HEK293 (cell line): Measurements from ENCODE around the gene TTLL3.

Source experiments
- CTCF ChIA-PET: fragments of 350-600 bp; formaldehyde crosslinking; extraction: SDS; loops from one replicate; lab custom pipeline; 2021; ENCODE audit warnings: antibody characterized with exemption; lab: Yijun Ruan, JAX
- POLR2A ChIA-PET: fragments of 300-600 bp; formaldehyde crosslinking; extraction: SDS; loops from one replicate; lab custom pipeline; 2020; ENCODE audit warnings: antibody characterized with exemption, inconsistent platforms; lab: Yijun Ruan, JAX
- H3K27ac ChIP-seq: fragments of 200-500 bp; sonication (Bioruptor generic); 2 replicates; pipeline ENCODE4 v1.5.1; 2014; ENCODE audit warnings: low read depth, low read length, control low read depth, inconsistent platforms; ENCODE audit errors: extremely low read depth
- H3K36me3 ChIP-seq, 2 experiments: fragments of 200-500 bp in 1 of 2; sonication (Bioruptor generic) in 1 of 2; 1 replicate in 1 of 2; 2 replicates in 1 of 2; pipeline ENCODE4 v1.5.1; 2014 to 2017; ENCODE audit warnings: inconsistent platforms in 2 of 2, low read length in 2 of 2; ENCODE audit not compliant: control insufficient read depth in 2 of 2, insufficient read depth in 1 of 2
- H3K4me1 ChIP-seq: fragments of 200-500 bp; sonication (Bioruptor generic); 2 replicates; pipeline ENCODE4 v1.5.1; 2014; ENCODE audit warnings: mild to moderate bottlenecking, low read length, inconsistent platforms; ENCODE audit not compliant: control insufficient read depth, insufficient read depth
- H3K4me3 ChIP-seq: 2 replicates; pipeline ENCODE4 v1.5.1; 2011; ENCODE audit warnings: low read depth, mild to moderate bottlenecking, control low read depth, low read length, moderate library complexity
- H3K9me3 ChIP-seq: fragments of 200-500 bp; sonication (Bioruptor generic); 2 replicates; pipeline ENCODE4 v1.5.1; 2014; ENCODE audit warnings: low read depth, low read length, inconsistent platforms; ENCODE audit not compliant: control insufficient read depth, insufficient read depth
- GLIS1 ChIP-seq: fragments of 450-650 bp; formaldehyde crosslinking; IDR thresholded peaks from 2 replicates; pipeline ENCODE4 v1.5.1; 2016; ENCODE audit warnings: missing biosample characterization, missing genetic modification characterization
- GLIS2 ChIP-seq: fragments of 450-650 bp; formaldehyde crosslinking; IDR thresholded peaks from 2 replicates; pipeline ENCODE4 v1.5.1; 2016; ENCODE audit warnings: missing biosample characterization, missing genetic modification characterization
- IKZF3 ChIP-seq: fragments of 450-650 bp; IDR thresholded peaks from 2 replicates; pipeline ENCODE4 v1.5.0; 2018; ENCODE audit warnings: missing biosample characterization, mild to moderate bottlenecking, missing genetic modification characterization, moderate library complexity
- KLF17 ChIP-seq: fragments of 450-650 bp; formaldehyde crosslinking; IDR thresholded peaks from 2 replicates; pipeline ENCODE4 v1.5.1; 2016; ENCODE audit warnings: missing biosample characterization, missing genetic modification characterization
- MZF1 ChIP-seq: fragments of 450-650 bp; formaldehyde crosslinking; IDR thresholded peaks from 2 replicates; pipeline ENCODE4 v1.5.1; 2017; ENCODE audit warnings: missing biosample characterization, missing genetic modification characterization, borderline replicate concordance
- PRDM6 ChIP-seq: fragments of 450-650 bp; formaldehyde crosslinking; IDR thresholded peaks from 2 replicates; pipeline ENCODE4 v1.5.1; 2017; ENCODE audit warnings: missing biosample characterization, missing genetic modification characterization
- SALL2 ChIP-seq: fragments of 450-650 bp; formaldehyde crosslinking; IDR thresholded peaks from 2 replicates; pipeline ENCODE4 v1.5.0; 2017; ENCODE audit warnings: missing biosample characterization, mild to moderate bottlenecking, missing genetic modification characterization, borderline replicate concordance
- SP3 ChIP-seq: fragments of 450-650 bp; formaldehyde crosslinking; IDR thresholded peaks from 2 replicates; pipeline ENCODE4 v1.5.1; 2016; ENCODE audit warnings: missing biosample characterization, missing genetic modification characterization
- ZNF138 ChIP-seq: fragments of 450-650 bp; formaldehyde crosslinking; IDR thresholded peaks from 2 replicates; pipeline ENCODE4 v1.5.1; 2016; ENCODE audit warnings: missing biosample characterization, missing genetic modification characterization, borderline replicate concordance
- ZNF155 ChIP-seq: fragments of 450-650 bp; formaldehyde crosslinking; IDR thresholded peaks from 2 replicates; pipeline ENCODE4 v1.5.1; 2016; ENCODE audit warnings: missing biosample characterization, missing genetic modification characterization
- ZNF175 ChIP-seq: fragments of 450-650 bp; formaldehyde crosslinking; IDR thresholded peaks from 2 replicates; pipeline ENCODE4 v1.5.1; 2016; ENCODE audit warnings: missing biosample characterization, missing genetic modification characterization
- ZNF184 ChIP-seq: fragments of 450-650 bp; IDR thresholded peaks from 2 replicates; pipeline ENCODE4 v1.5.1; 2018; ENCODE audit warnings: missing biosample characterization, mild to moderate bottlenecking, missing genetic modification characterization
- ZNF23 ChIP-seq: fragments of 450-650 bp; formaldehyde crosslinking; IDR thresholded peaks from 2 replicates; pipeline ENCODE4 v1.5.1; 2016; ENCODE audit warnings: missing biosample characterization, missing genetic modification characterization, borderline replicate concordance
- ZNF248 ChIP-seq: fragments of 450-650 bp; formaldehyde crosslinking; IDR thresholded peaks from 2 replicates; pipeline ENCODE4 v1.5.1; 2017; ENCODE audit warnings: missing biosample characterization, missing genetic modification characterization
- ZNF280D ChIP-seq: fragments of 450-650 bp; formaldehyde crosslinking; IDR thresholded peaks from 2 replicates; pipeline ENCODE4 v1.5.1; 2016; ENCODE audit warnings: missing biosample characterization, missing genetic modification characterization
- ZNF354C ChIP-seq: fragments of 450-650 bp; formaldehyde crosslinking; IDR thresholded peaks from 2 replicates; pipeline ENCODE4 v1.5.1; 2016; ENCODE audit warnings: missing biosample characterization, missing genetic modification characterization, low read depth, borderline replicate concordance
- ZNF391 ChIP-seq: fragments of 450-650 bp; formaldehyde crosslinking; IDR thresholded peaks from 2 replicates; pipeline ENCODE4 v1.5.1; 2016; ENCODE audit warnings: low read depth, missing biosample characterization, missing genetic modification characterization, borderline replicate concordance
- ZNF449 ChIP-seq: fragments of 450-650 bp; formaldehyde crosslinking; IDR thresholded peaks from 2 replicates; pipeline ENCODE4 v1.5.1; 2017; ENCODE audit warnings: missing biosample characterization, mild to moderate bottlenecking, missing genetic modification characterization, moderate library complexity
- ZNF510 ChIP-seq: fragments of 450-650 bp; formaldehyde crosslinking; IDR thresholded peaks from 2 replicates; pipeline ENCODE4 v1.5.1; 2018; ENCODE audit warnings: mild to moderate bottlenecking, missing genetic modification characterization, missing biosample characterization; ENCODE audit not compliant: insufficient replicate concordance
- ZNF600 ChIP-seq: fragments of 450-650 bp; formaldehyde crosslinking; IDR thresholded peaks from 2 replicates; pipeline ENCODE4 v1.5.1; 2016; ENCODE audit warnings: missing biosample characterization, missing genetic modification characterization
- ZNF623 ChIP-seq: fragments of 450-650 bp; formaldehyde crosslinking; IDR thresholded peaks from 2 replicates; pipeline ENCODE4 v1.5.1; 2016; ENCODE audit warnings: missing biosample characterization, missing genetic modification characterization
- ZSCAN16 ChIP-seq: fragments of 450-650 bp; formaldehyde crosslinking; IDR thresholded peaks from 2 replicates; pipeline ENCODE4 v1.5.1; 2016; ENCODE audit warnings: missing biosample characterization, missing genetic modification characterization

Gene TTLL3

GRCh38 chr3:9779721-9780457, 30.2 kb upstream of the TTLL3 start:
- no peaks in the 10 kb centered on the region for H3K4me1 ChIP-seq
- POLR2A ChIA-PET: interaction anchor here (2.0 kb wide), 1 partner anchor 13 kb away, joined by 6 read pairs; the partner anchor contains the start of gene ARPC4
- peaks cover 13 to 52% of the 10 kb centered on the region in 2 experiments; a peak in 2 of 3 replicates for H3K36me3 ChIP-seq
- no peak overlapping the region for H3K27ac ChIP-seq
- TF ChIP-seq ZNF175: no peak
- TF ChIP-seq ZNF155 (tag by site-specific recombination): no peak
- peak; percentile 72 for TF ChIP-seq GLIS1 (tag by site-specific recombination)
- TF ChIP-seq ZNF23: no peak
- TF ChIP-seq, all 188 proteins: peak for 1
- H3K9me3 ChIP-seq: no peaks in the 10 kb centered on the region
- no peak overlapping the region for H3K4me3 ChIP-seq
- CTCF ChIA-PET: no interaction called here

GRCh38 chr3:9780458-9780812, 29.6 kb upstream of the TTLL3 start:
- TF ChIP-seq ZNF248 (tag by site-specific recombination) (no peak), ZNF623 (no peak), ZNF600 (tag by site-specific recombination) (no peak), ZSCAN16 (tag by site-specific recombination) (no peak), ZNF510 (tag by site-specific recombination) (no peak), ZNF280D (tag by site-specific recombination) (no peak), KLF17 (no peak), ZNF23 (no peak), ZNF184 (tag by site-specific recombination) (no peak), SP3 (tag by site-specific recombination) (no peak), ZNF449 (tag by site-specific recombination) (no peak)
- Histone ChIP-seq H3K4me1 (no peaks in the 10 kb centered on the region), H3K27ac (no peak overlapping the region), H3K36me3 (peaks cover 13 to 57% of the 10 kb centered on the region in 2 experiments; a peak in 2 of 3 replicates), H3K4me3 (no peak overlapping the region), H3K9me3 (no peaks in the 10 kb centered on the region)
- CTCF ChIA-PET: interaction anchor here (0.7 kb wide), 1 partner anchor 36 kb away, joined by 3 read pairs; no protein-coding TSS in a partner anchor
- POLR2A ChIA-PET: interaction anchor here (1.7 to 2.0 kb wide), 2 partner anchors 10 to 12 kb away, joined by 6 to 8 read pairs; partner anchors contain the start of genes ARPC4 and CAMK1

GRCh38 chr3:9780910-9781309, 29.2 kb upstream of the TTLL3 start:
- Histone ChIP-seq H3K27ac (no peak overlapping the region), H3K36me3 (peaks cover 13 to 61% of the 10 kb centered on the region in 2 experiments; a peak in 2 of 3 replicates), H3K9me3 (no peaks in the 10 kb centered on the region), H3K4me1 (no peaks in the 10 kb centered on the region), H3K4me3 (no peak overlapping the region)
- CTCF ChIA-PET: interaction anchor here (0.7 kb wide), 1 partner anchor 36 kb away, joined by 3 read pairs; no protein-coding TSS in a partner anchor
- POLR2A ChIA-PET: interaction anchor here (1.7 to 2.0 kb wide), 2 partner anchors 11 to 12 kb away, joined by 6 to 8 read pairs; partner anchors contain the start of genes ARPC4 and CAMK1
- TF ChIP-seq GLIS2 (tag by site-specific recombination) (no peak), SALL2 (no peak), ZNF138 (tag by site-specific recombination) (no peak), ZNF391 (tag by site-specific recombination) (no peak), ZNF354C (no peak), MZF1 (tag by site-specific recombination) (no peak), IKZF3 (no peak), PRDM6 (tag by site-specific recombination) (no peak)
